ENCODE results near the gene CD24. TPM values are rescaled to one million over a fixed set of nuclear protein-coding genes. Genes with fewer than 3 reads are reported as not detected.
A peak's percentile ranks its signal among the peaks of the same experiment; 100 is the strongest.
"Not testable (repeated sequence)": the region's sequence is repeated elsewhere in the genome, so short reads cannot be mapped to it uniquely, and the experiment has no call there.

CD24 gene
- total and polyA plus RNA-seq, 2 donors (not counting 1 experiment from before 2014, with no cell fraction given): 69.9 to 113 TPM

DNA sequence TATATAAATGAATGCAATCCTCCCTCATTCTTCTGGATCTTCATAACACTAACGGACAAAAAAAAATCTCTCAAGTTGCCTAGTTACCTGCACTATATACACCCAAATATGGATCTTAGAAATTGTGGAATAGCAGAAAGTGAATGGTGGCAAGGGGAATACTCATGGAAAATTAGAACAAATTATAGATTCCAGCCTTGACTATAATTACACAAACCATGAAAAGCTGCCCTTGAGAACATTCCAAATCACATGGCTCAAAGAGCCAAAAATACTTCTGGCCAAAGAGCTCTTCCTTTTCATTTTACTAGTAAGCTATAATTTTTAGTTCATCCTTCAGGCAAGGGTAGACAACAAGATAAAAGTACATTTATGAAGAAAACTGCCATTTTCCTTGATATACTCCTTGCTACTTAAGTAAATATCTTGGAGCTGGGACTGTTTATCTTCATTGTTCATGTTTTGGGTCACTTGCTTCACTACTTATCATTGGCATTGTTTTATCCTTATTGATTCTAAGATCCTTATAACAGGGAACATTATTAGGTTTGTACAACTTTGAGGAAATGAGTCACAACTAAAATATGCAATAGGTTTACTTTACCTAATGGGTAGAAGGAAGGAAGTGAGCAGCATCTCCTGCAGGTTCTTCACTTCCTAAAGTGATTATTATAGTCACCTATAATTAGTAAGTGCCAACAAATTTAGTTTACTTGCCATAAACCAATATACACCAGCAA, 47.1 kb upstream of the CD24 start:
- intact Hi-C loops (cut with micrococcal nuclease): no loop called here
- Histone ChIP-seq H3K36me3 (replicated peaks in 1 of 2; ENCODE audit: control extremely low read depth in 1 of 2, control insufficient read depth in 1 of 2, extremely low read depth in 1 of 2, insufficient read depth in 2 of 2, low read length in 1 of 2) (no peaks in the 10 kb centered on the region), H3K9ac (ENCODE audit: low read length) (no peak overlapping the region), H3K4me2 (replicated peaks; ENCODE audit: low read depth, low read length, poor library complexity, severe bottlenecking) (peak overlapping the region; percentile 12), H3K9me3 (ENCODE audit: control extremely low read depth in 1 of 3, control insufficient read depth in 2 of 3, insufficient read depth in 1 of 3, low read length in 2 of 3) (no peaks in the 10 kb centered on the region), H3K27me3 (replicated peaks in 1 of 4; ENCODE audit: control extremely low read depth in 1 of 4, control insufficient read depth in 3 of 4, insufficient read depth in 4 of 4, low read length in 3 of 4) (no peaks in the 10 kb centered on the region), H3K4me1 (ENCODE audit: control insufficient read depth in 2 of 2, insufficient read depth in 2 of 2, low read length in 2 of 2) (peaks cover 0 to 8% of the 10 kb centered on the region in 2 donors), H4K20me1 (ENCODE audit: control insufficient read depth, insufficient read depth, low read length, poor library complexity, severe bottlenecking) (no peaks in the 10 kb centered on the region), H3K4me3 (ENCODE audit: control extremely low read depth in 1 of 5, extremely low read depth in 1 of 5, insufficient read depth in 1 of 5, low read depth in 2 of 5, low read length in 4 of 5) (no peak overlapping the region), H2AFZ (ENCODE audit: insufficient read depth, low read depth, low read length, poor library complexity, severe bottlenecking) (peak overlapping the region; percentile 54), H3K79me2 (ENCODE audit: control insufficient read depth, insufficient read depth, low read length) (no peaks in the 10 kb centered on the region), H3K27ac (ENCODE audit: low read length in 2 of 2) (peak overlapping the region in 1 of 2 donors; percentile 4)
- ATAC-seq (ENCODE audit: low read depth) (no peak), DNase-seq (no peak)
- Mint-ChIP-seq H3K9me3 (ENCODE audit: insufficient read depth) (no peaks in the 10 kb centered on the region), H3K27ac (peak overlapping the region; percentile 2), H3K4me3 (no peak overlapping the region), H3K4me1 (peaks cover 10% of the 10 kb centered on the region), H3K27me3 (no peaks in the 10 kb centered on the region)
- TF ChIP-seq, protein P1, sequence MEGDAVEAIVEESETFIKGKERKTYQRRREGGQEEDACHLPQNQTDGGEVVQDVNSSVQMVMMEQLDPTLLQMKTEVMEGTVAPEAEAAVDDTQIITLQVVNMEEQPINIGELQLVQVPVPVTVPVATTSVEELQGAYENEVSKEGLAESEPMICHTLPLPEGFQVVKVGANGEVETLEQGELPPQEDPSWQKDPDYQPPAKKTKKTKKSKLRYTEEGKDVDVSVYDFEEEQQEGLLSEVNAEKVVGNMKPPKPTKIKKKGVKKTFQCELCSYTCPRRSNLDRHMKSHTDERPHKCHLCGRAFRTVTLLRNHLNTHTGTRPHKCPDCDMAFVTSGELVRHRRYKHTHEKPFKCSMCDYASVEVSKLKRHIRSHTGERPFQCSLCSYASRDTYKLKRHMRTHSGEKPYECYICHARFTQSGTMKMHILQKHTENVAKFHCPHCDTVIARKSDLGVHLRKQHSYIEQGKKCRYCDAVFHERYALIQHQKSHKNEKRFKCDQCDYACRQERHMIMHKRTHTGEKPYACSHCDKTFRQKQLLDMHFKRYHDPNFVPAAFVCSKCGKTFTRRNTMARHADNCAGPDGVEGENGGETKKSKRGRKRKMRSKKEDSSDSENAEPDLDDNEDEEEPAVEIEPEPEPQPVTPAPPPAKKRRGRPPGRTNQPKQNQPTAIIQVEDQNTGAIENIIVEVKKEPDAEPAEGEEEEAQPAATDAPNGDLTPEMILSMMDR (IDR thresholded peaks at IDR 0.05): no peak
- no peak for TF ChIP-seq EZH2 (IDR thresholded peaks at IDR 0.05; ENCODE audit: borderline replicate concordance, insufficient read depth, low read depth, low read length, poor library complexity, severe bottlenecking)
- ChIA-PET CTCF (interaction anchor here (1.1 to 2.3 kb wide), 2 partner anchors 92 to 576 kb away, joined by 3 to 6 read pairs; no protein-coding TSS in a partner anchor), POLR2A (no interaction called here)
- WGBS (ENCODE audit: insufficient coverage): no CpG with 5 or more reads among the region's 1 CpG

DNA sequence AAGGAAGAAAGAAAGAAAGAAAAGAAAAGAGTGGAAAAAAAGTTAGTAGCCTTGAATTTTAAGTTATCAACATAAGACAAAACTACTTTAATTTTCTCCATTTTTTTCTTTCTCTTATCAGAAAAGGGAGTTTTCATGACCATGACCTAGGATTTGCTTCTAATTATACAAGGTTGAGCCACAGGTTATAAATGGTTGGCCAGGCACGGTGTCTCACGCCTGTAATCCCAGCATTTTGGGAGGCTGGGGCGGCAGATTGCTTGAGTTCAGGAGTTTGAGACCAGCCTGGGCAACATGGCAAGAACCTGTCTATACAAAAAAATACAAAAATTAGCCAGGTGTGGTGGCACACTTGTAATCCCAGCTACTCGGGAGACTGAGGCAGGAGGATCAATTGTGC, 45.7 kb upstream of the CD24 start:
- H4K20me1 ChIP-seq (ENCODE audit: control insufficient read depth, insufficient read depth, low read length, poor library complexity, severe bottlenecking): no peaks in the 10 kb centered on the region
- no peak for ATAC-seq (ENCODE audit: low read depth)
- H3K27me3 Mint-ChIP-seq: no peaks in the 10 kb centered on the region
- peaks cover 10% of the 10 kb centered on the region for H3K4me1 Mint-ChIP-seq
- TF ChIP-seq, protein P1 (IDR thresholded peaks at IDR 0.05): no peak
- no peak for TF ChIP-seq EZH2 (IDR thresholded peaks at IDR 0.05; ENCODE audit: borderline replicate concordance, insufficient read depth, low read depth, low read length, poor library complexity, severe bottlenecking)
- ChIA-PET CTCF (no interaction called here), POLR2A (no interaction called here)
- H3K4me2 ChIP-seq (replicated peaks; ENCODE audit: low read depth, low read length, poor library complexity, severe bottlenecking): no peak overlapping the region
- H3K4me3 Mint-ChIP-seq: no peak overlapping the region
- no peak for DNase-seq
- 92% methylated on average over 4 of the region's 4 CpGs for WGBS (ENCODE audit: insufficient coverage)
- H3K4me1 ChIP-seq (ENCODE audit: control insufficient read depth in 2 of 2, insufficient read depth in 2 of 2, low read length in 2 of 2): peaks cover 0 to 8% of the 10 kb centered on the region in 2 donors
- no peak overlapping the region for H3K4me3 ChIP-seq (ENCODE audit: control extremely low read depth in 1 of 5, extremely low read depth in 1 of 5, insufficient read depth in 1 of 5, low read depth in 2 of 5, low read length in 4 of 5)
- H3K27ac ChIP-seq (ENCODE audit: low read length in 2 of 2): no peak overlapping the region
- H3K79me2 ChIP-seq (ENCODE audit: control insufficient read depth, insufficient read depth, low read length): no peaks in the 10 kb centered on the region
- no peak overlapping the region for H3K9ac ChIP-seq (ENCODE audit: low read length)
- no peaks in the 10 kb centered on the region for H3K9me3 ChIP-seq (ENCODE audit: control extremely low read depth in 1 of 3, control insufficient read depth in 2 of 3, insufficient read depth in 1 of 3, low read length in 2 of 3)
- no peaks in the 10 kb centered on the region for H3K27me3 ChIP-seq (replicated peaks in 1 of 4; ENCODE audit: control extremely low read depth in 1 of 4, control insufficient read depth in 3 of 4, insufficient read depth in 4 of 4, low read length in 3 of 4)
- no peaks in the 10 kb centered on the region for H3K36me3 ChIP-seq (replicated peaks in 1 of 2; ENCODE audit: control extremely low read depth in 1 of 2, control insufficient read depth in 1 of 2, extremely low read depth in 1 of 2, insufficient read depth in 2 of 2, low read length in 1 of 2)
- no peak overlapping the region for H3K27ac Mint-ChIP-seq
- intact Hi-C loops (cut with micrococcal nuclease): no loop called here
- H2AFZ ChIP-seq (ENCODE audit: insufficient read depth, low read depth, low read length, poor library complexity, severe bottlenecking): no peak overlapping the region
- H3K9me3 Mint-ChIP-seq (ENCODE audit: insufficient read depth): no peaks in the 10 kb centered on the region

DNA sequence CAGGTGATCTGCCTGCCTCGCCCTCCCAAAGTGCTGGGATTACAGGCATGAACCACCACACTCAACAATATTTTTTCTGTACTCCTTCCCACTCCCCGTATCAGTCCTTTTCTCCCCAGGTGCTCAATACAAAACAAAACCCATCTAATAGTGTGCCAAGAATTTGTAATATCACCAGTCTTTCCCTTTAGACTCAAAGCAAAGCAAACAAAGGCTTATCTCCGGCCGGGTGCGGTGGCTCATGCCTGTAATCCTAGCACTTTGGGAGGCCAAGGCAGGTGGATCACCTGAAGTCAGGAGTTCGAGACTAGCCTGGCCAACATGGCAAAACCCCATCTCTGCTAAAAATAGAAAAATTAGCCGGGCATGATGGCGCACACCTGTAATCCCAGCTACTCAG, 45.1 kb upstream of the CD24 start:
- H2AFZ ChIP-seq (ENCODE audit: insufficient read depth, low read depth, low read length, poor library complexity, severe bottlenecking); H3K9me3 ChIP-seq (ENCODE audit: control extremely low read depth in 1 of 3, control insufficient read depth in 2 of 3, insufficient read depth in 1 of 3, low read length in 2 of 3); H3K4me1 ChIP-seq (ENCODE audit: control insufficient read depth in 2 of 2, insufficient read depth in 2 of 2, low read length in 2 of 2); DNase-seq; POLR2A ChIA-PET; H3K27ac ChIP-seq (ENCODE audit: low read length in 2 of 2); H3K4me2 ChIP-seq (replicated peaks; ENCODE audit: low read depth, low read length, poor library complexity, severe bottlenecking); H3K4me3 ChIP-seq (ENCODE audit: control extremely low read depth in 1 of 5, extremely low read depth in 1 of 5, insufficient read depth in 1 of 5, low read depth in 2 of 5, low read length in 4 of 5); ATAC-seq (ENCODE audit: low read depth); H3K27ac Mint-ChIP-seq; H3K27me3 Mint-ChIP-seq; H3K27me3 ChIP-seq (replicated peaks in 1 of 4; ENCODE audit: control extremely low read depth in 1 of 4, control insufficient read depth in 3 of 4, insufficient read depth in 4 of 4, low read length in 3 of 4); H3K4me3 Mint-ChIP-seq; H3K36me3 ChIP-seq (replicated peaks in 1 of 2; ENCODE audit: control extremely low read depth in 1 of 2, control insufficient read depth in 1 of 2, extremely low read depth in 1 of 2, insufficient read depth in 2 of 2, low read length in 1 of 2); CTCF ChIA-PET; intact Hi-C loops (cut with micrococcal nuclease); H3K9ac ChIP-seq (ENCODE audit: low read length); H4K20me1 ChIP-seq (ENCODE audit: control insufficient read depth, insufficient read depth, low read length, poor library complexity, severe bottlenecking); H3K9me3 Mint-ChIP-seq (ENCODE audit: insufficient read depth); H3K4me1 Mint-ChIP-seq; H3K79me2 ChIP-seq (ENCODE audit: control insufficient read depth, insufficient read depth, low read length): not testable (repeated sequence)
- 94% methylated on average over 5 of the region's 8 CpGs for WGBS (ENCODE audit: insufficient coverage)
